ENCODE data around the gene PCDHB9. TPM values are rescaled to one million over a fixed set of nuclear protein-coding genes. Genes with fewer than 3 reads are reported as not detected.
"Not testable (repeated sequence)": the region's sequence is repeated elsewhere in the genome, so short reads cannot be mapped to it uniquely, and the experiment has no call there.

The PCDHB9 gene
- total RNA-seq, 1 donor from 2014 or later: 1.9 TPM

DNA sequence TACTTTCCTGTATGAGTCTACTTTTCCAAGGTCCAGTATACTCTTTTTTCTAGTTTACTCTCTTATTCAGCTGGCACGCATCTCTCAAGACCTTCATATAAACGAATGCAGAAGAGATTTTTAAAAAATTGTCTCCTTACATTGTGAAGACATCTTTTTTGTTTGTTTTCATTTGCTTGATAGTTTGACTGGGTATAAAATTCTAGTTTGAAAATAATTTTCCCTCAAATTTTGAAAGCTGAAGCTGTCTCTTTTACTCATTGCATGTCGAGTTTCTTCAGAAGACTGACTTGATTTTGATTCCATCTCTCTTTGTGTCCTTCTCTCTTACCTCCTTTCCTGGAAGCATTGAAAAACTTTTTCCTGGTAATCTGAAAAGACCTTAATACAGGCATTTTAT, 9.4 kb downstream of the PCDHB9 start:
- H3K36me3 ChIP-seq: no peaks in the 10 kb centered on the region
- H3K4me1 ChIP-seq: no peaks in the 10 kb centered on the region
- H3K27ac ChIP-seq: no peak overlapping the region
- H3K9me3 ChIP-seq: peaks cover 57 to 93% of the 10 kb centered on the region in 2 donors
- H3K4me3 ChIP-seq: no peak overlapping the region
- TF ChIP-seq CTCF (IDR thresholded peaks at IDR 0.05): no peak
- no peak for DNase-seq (ENCODE audit: low spot score in 2 of 2)
- no peaks in the 10 kb centered on the region for H3K27me3 ChIP-seq
- intact Hi-C loops (cut with DNase I): no loop called here

GRCh38 chr5:141199359-141200235, 12.6 kb downstream of the PCDHB9 start, which contains the start of gene PCDHB11:
Gene PCDHB11 (plus strand): TSS chr5:141199627. CDS start chr5:141199775, 148 bp downstream.
- Histone ChIP-seq H3K27ac (no peak within 1 kb of the TSS), H3K27me3 (no peaks in the 10 kb centered on the region), H3K36me3 (no peaks in the 10 kb centered on the region), H3K4me1 (no peaks in the 10 kb centered on the region), H3K4me3 (peak within 1 kb of the TSS in 1 of 2 donors; percentile 38), H3K9me3 (peaks cover 58 to 95% of the 10 kb centered on the region in 2 donors)
- intact Hi-C loops (cut with DNase I): no loop called here
- no peak for DNase-seq (ENCODE audit: low spot score in 2 of 2)
- TF ChIP-seq CTCF (IDR thresholded peaks at IDR 0.05): no peak

DNA sequence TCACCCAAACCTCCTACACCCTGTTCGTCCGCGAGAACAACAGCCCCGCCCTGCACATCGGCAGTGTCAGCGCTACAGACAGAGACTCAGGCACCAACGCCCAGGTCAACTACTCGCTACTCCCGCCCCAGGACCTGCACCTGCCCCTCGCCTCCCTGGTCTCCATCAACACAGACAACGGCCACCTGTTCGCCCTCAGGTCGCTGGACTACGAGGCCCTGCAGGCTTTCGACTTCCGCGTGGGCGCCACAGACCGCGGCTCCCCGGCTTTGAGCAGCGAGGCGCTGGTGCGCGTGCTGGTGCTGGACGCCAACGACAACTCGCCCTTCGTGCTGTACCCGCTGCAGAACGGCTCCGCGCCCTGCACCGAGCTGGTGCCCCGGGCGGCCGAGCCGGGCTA, 14.2 kb downstream of the PCDHB9 start:
- intact Hi-C loops (cut with DNase I); DNase-seq (ENCODE audit: low spot score in 2 of 2): not testable (repeated sequence)

GRCh38 chr5:141201646-141202045, 14.7 kb downstream of the PCDHB9 start:
- H3K27ac ChIP-seq; H3K4me3 ChIP-seq; H3K27me3 ChIP-seq; DNase-seq (ENCODE audit: low spot score in 2 of 2); intact Hi-C loops (cut with DNase I); H3K4me1 ChIP-seq: not testable (repeated sequence)
- peaks cover 61 to 95% of the 10 kb centered on the region in 2 donors for H3K9me3 ChIP-seq
- H3K36me3 ChIP-seq: peaks cover 0 to 12% of the 10 kb centered on the region in 2 donors

More for the DNA sequence above, 14.2 kb downstream of the PCDHB9 start:
- H3K4me1 ChIP-seq, H3K27ac ChIP-seq, H3K36me3 ChIP-seq, H3K27me3 ChIP-seq, H3K4me3 ChIP-seq: not testable (repeated sequence)
- H3K9me3 ChIP-seq: peaks cover 62 to 95% of the 10 kb centered on the region in 2 donors

GRCh38 chr5:141208478-141208877, 21.5 kb downstream of the PCDHB9 start, which contains the start of gene PCDHB12:
Gene PCDHB12 (plus strand): TSS chr5:141208719. CDS start chr5:141208908, 189 bp downstream.
- H3K4me3 ChIP-seq: peak within 1 kb of the TSS in 1 of 2 donors; percentile 8
- no peaks in the 10 kb centered on the region for H3K27me3 ChIP-seq
- peaks cover 0 to 21% of the 10 kb centered on the region in 2 donors for H3K36me3 ChIP-seq
- H3K9me3 ChIP-seq: peaks cover 55 to 89% of the 10 kb centered on the region in 2 donors
- DNase-seq (ENCODE audit: low spot score in 2 of 2): no peak
- no peak within 1 kb of the TSS for H3K27ac ChIP-seq
- no peaks in the 10 kb centered on the region for H3K4me1 ChIP-seq
- intact Hi-C loops (cut with DNase I): no loop called here
- TF ChIP-seq CTCF (IDR thresholded peaks at IDR 0.05): peak in 1 of 3 experiments; percentile 23

GRCh38 chr5:141210281-141210680, 23.3 kb downstream of the PCDHB9 start:
- DNase-seq (ENCODE audit: low spot score in 2 of 2); H3K27ac ChIP-seq; H3K4me1 ChIP-seq; H3K4me3 ChIP-seq; H3K27me3 ChIP-seq; intact Hi-C loops (cut with DNase I): not testable (repeated sequence)
- peaks cover 54 to 85% of the 10 kb centered on the region in 2 donors for H3K9me3 ChIP-seq
- peaks cover 0 to 20% of the 10 kb centered on the region in 2 donors for H3K36me3 ChIP-seq

GRCh38 chr5:141210849-141211248, 23.9 kb downstream of the PCDHB9 start:
- DNase-seq (ENCODE audit: low spot score in 2 of 2); intact Hi-C loops (cut with DNase I): not testable (repeated sequence)
- peaks cover 49 to 83% of the 10 kb centered on the region in 2 donors for H3K9me3 ChIP-seq

More at GRCh38 chr5:141210849-141211248, 23.9 kb downstream of the PCDHB9 start:
- H3K27ac ChIP-seq, H3K4me3 ChIP-seq, H3K4me1 ChIP-seq, H3K27me3 ChIP-seq: not testable (repeated sequence)
- H3K36me3 ChIP-seq: peaks cover 0 to 14% of the 10 kb centered on the region in 2 donors

Measured in ascending aorta (tissue), 2 donors.